ENCODE results near the gene BANF2. TPM values are rescaled to one million over a fixed set of nuclear protein-coding genes. Genes with fewer than 3 reads are reported as not detected.

The BANF2 gene
- total RNA-seq, 6 experiments from 2014 or later = not detected

GRCh38 chr20:17684077-17684888 is 15.5 kb upstream of the BANF2 start:
- peaks cover 23% of the 10 kb centered on the region for H3K36me3 Mint-ChIP-seq (ENCODE audit: low read depth)
- DNase-seq = no peak
- H3K4me3 Mint-ChIP-seq = no peak overlapping the region
- peaks cover 4% of the 10 kb centered on the region; the same call in 1 of the 2 replicates for H3K9me3 Mint-ChIP-seq
- peaks cover 30% of the 10 kb centered on the region for H3K4me1 Mint-ChIP-seq (ENCODE audit: low read depth)
- H3K27ac Mint-ChIP-seq = no peak overlapping the region
- H3K27me3 Mint-ChIP-seq (ENCODE audit: insufficient read depth) = peaks cover 34% of the 10 kb centered on the region
- TF ChIP-seq, protein P1, sequence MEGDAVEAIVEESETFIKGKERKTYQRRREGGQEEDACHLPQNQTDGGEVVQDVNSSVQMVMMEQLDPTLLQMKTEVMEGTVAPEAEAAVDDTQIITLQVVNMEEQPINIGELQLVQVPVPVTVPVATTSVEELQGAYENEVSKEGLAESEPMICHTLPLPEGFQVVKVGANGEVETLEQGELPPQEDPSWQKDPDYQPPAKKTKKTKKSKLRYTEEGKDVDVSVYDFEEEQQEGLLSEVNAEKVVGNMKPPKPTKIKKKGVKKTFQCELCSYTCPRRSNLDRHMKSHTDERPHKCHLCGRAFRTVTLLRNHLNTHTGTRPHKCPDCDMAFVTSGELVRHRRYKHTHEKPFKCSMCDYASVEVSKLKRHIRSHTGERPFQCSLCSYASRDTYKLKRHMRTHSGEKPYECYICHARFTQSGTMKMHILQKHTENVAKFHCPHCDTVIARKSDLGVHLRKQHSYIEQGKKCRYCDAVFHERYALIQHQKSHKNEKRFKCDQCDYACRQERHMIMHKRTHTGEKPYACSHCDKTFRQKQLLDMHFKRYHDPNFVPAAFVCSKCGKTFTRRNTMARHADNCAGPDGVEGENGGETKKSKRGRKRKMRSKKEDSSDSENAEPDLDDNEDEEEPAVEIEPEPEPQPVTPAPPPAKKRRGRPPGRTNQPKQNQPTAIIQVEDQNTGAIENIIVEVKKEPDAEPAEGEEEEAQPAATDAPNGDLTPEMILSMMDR (IDR thresholded peaks at IDR 0.05) = no peak

DNA sequence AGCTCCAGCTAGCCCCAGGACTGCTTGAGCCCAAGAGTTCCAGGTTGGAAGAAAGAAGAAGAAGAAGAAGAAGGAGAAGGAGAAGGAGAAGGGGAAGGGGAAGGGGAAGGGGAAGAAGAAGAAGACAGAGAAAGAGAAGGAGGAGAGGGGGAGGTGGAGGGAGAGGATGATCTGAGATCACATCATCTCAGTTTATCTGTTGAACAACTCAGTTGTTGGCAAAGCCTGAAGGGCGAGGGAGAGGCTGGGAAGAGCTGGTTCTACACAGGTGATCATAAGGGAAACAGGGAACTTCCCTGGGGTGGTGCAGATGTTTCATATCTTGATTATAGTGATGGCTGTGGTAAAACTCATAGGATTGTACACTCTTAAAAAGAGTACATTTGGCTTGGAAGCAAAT is 14.6 kb upstream of the BANF2 start:
- TF ChIP-seq, protein P1 (IDR thresholded peaks at IDR 0.05) = no peak
- peaks cover 15% of the 10 kb centered on the region for H3K36me3 Mint-ChIP-seq (ENCODE audit: low read depth)
- H3K9me3 Mint-ChIP-seq = peaks cover 4% of the 10 kb centered on the region; the same call in 1 of the 2 replicates
- no peak for DNase-seq
- peaks cover 36% of the 10 kb centered on the region for H3K27me3 Mint-ChIP-seq (ENCODE audit: insufficient read depth)
- H3K4me1 Mint-ChIP-seq (ENCODE audit: low read depth) = peaks cover 21% of the 10 kb centered on the region
- no peak overlapping the region for H3K4me3 Mint-ChIP-seq
- no peak overlapping the region for H3K27ac Mint-ChIP-seq

DNA sequence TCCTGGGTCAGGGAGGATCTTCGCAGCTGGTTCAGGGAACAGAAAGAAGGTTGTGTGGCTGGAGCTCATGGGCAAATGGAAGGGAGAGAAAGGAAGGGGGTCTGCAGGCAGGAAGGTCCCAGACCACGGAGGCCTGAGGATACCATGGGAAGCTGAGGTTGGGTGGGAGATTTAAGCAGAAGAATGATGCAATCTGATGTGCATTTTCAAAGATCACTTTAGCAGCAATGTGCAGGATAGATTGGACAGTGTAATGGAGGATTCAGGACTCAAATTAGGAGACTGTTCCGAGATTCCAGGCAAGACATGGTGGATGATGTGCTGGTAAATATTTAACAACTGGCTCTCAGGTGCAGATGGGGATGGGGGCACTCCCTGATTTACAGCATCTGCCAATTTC is 12.0 kb upstream of the BANF2 start:
- H3K9me3 Mint-ChIP-seq = peaks cover 4% of the 10 kb centered on the region; the same call in 1 of the 2 replicates
- H3K27me3 Mint-ChIP-seq (ENCODE audit: insufficient read depth) = peaks cover 43% of the 10 kb centered on the region
- H3K36me3 Mint-ChIP-seq (ENCODE audit: low read depth) = peaks cover 14% of the 10 kb centered on the region; the same call in 1 of the 2 replicates

DNA sequence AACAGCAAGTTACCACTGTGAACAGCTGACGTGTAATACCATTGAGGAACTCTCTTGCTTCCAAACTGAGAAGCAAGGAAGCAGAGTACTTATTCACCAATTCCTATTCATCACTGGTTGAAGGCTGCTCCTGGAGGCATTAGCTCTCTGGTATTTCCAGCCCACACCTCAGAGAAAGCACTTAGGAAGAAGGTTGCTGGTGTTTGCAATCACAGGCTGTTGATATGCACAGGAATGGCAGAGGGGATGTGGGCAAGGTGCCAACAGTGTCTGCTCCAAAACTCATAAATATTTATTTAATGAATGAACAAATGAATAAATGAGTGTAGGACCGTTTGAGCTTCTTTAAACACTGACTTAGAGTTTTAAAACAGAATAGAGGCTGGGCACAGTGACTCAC is 10.8 kb upstream of the BANF2 start:
- Mint-ChIP-seq H3K27ac (no peak overlapping the region), H3K9me3 (peaks cover 4% of the 10 kb centered on the region; the same call in 1 of the 2 replicates), H3K4me1 (ENCODE audit: low read depth) (peaks cover 16% of the 10 kb centered on the region), H3K36me3 (ENCODE audit: low read depth) (peaks cover 14% of the 10 kb centered on the region; the same call in 1 of the 2 replicates), H3K4me3 (no peak overlapping the region), H3K27me3 (ENCODE audit: insufficient read depth) (peaks cover 44% of the 10 kb centered on the region)
- TF ChIP-seq, protein P1 (IDR thresholded peaks at IDR 0.05) = no peak
- no peak for DNase-seq

More for the DNA sequence above, 12.0 kb upstream of the BANF2 start:
- DNase-seq = no peak
- Mint-ChIP-seq H3K27ac (no peak overlapping the region), H3K4me1 (ENCODE audit: low read depth) (peaks cover 23% of the 10 kb centered on the region), H3K4me3 (no peak overlapping the region)
- TF ChIP-seq, protein P1 (IDR thresholded peaks at IDR 0.05) = no peak

DNA sequence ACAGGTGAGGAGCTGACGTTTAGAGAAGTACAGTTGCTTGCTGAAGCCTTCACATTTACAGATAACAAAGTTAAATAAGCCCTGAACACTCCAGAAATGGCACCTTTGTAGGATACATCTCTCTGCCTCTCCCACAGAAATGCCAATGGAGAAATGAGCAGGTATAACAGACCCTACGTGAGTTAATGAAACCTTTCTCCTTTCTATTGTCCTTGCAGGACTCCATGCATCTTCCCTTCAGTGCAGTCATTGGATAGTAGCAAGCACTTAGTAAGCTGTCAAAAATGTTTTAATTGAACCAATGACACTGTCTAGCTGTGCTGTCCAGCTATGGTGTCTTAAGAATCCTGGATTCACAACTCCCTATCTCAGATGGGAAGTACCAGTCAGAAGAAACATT is 9.6 kb upstream of the BANF2 start:
- H3K4me3 Mint-ChIP-seq = no peak overlapping the region
- peaks cover 37% of the 10 kb centered on the region for H3K27me3 Mint-ChIP-seq (ENCODE audit: insufficient read depth)
- H3K27ac Mint-ChIP-seq = no peak overlapping the region
- H3K9me3 Mint-ChIP-seq = peaks cover 4% of the 10 kb centered on the region; the same call in 1 of the 2 replicates
- DNase-seq = no peak
- TF ChIP-seq, protein P1 (IDR thresholded peaks at IDR 0.05) = no peak
- H3K4me1 Mint-ChIP-seq (ENCODE audit: low read depth) = peaks cover 16% of the 10 kb centered on the region
- peaks cover 14% of the 10 kb centered on the region; the same call in 1 of the 2 replicates for H3K36me3 Mint-ChIP-seq (ENCODE audit: low read depth)
